GM18951 (cell line): ENCODE data around the gene HUWE1.
"Not testable (repeated sequence)": the region's sequence is repeated elsewhere in the genome, so short reads cannot be mapped to it uniquely, and the experiment has no call there.

Experiments
- POLR2A ChIP-seq: IDR thresholded peaks from 4 replicates; pipeline ENCODE4 v1.6.1; 2011; ENCODE audit warnings: mild to moderate bottlenecking; ENCODE audit not compliant: insufficient read length, insufficient read depth; ENCODE audit errors: extremely low read depth
- in situ Hi-C: fragments of 300-500 bp; cut with MboI; formaldehyde crosslinking; loops from one replicate; pipeline ENCODE4 v1.12.0; 2022; ENCODE audit warnings: low sequenced_read_pairs, mixed read lengths, inconsistent platforms; ENCODE audit not compliant: unreplicated experiment

The HUWE1 gene, protein sequence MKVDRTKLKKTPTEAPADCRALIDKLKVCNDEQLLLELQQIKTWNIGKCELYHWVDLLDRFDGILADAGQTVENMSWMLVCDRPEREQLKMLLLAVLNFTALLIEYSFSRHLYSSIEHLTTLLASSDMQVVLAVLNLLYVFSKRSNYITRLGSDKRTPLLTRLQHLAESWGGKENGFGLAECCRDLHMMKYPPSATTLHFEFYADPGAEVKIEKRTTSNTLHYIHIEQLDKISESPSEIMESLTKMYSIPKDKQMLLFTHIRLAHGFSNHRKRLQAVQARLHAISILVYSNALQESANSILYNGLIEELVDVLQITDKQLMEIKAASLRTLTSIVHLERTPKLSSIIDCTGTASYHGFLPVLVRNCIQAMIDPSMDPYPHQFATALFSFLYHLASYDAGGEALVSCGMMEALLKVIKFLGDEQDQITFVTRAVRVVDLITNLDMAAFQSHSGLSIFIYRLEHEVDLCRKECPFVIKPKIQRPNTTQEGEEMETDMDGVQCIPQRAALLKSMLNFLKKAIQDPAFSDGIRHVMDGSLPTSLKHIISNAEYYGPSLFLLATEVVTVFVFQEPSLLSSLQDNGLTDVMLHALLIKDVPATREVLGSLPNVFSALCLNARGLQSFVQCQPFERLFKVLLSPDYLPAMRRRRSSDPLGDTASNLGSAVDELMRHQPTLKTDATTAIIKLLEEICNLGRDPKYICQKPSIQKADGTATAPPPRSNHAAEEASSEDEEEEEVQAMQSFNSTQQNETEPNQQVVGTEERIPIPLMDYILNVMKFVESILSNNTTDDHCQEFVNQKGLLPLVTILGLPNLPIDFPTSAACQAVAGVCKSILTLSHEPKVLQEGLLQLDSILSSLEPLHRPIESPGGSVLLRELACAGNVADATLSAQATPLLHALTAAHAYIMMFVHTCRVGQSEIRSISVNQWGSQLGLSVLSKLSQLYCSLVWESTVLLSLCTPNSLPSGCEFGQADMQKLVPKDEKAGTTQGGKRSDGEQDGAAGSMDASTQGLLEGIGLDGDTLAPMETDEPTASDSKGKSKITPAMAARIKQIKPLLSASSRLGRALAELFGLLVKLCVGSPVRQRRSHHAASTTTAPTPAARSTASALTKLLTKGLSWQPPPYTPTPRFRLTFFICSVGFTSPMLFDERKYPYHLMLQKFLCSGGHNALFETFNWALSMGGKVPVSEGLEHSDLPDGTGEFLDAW (N-terminal part only)

DNA sequence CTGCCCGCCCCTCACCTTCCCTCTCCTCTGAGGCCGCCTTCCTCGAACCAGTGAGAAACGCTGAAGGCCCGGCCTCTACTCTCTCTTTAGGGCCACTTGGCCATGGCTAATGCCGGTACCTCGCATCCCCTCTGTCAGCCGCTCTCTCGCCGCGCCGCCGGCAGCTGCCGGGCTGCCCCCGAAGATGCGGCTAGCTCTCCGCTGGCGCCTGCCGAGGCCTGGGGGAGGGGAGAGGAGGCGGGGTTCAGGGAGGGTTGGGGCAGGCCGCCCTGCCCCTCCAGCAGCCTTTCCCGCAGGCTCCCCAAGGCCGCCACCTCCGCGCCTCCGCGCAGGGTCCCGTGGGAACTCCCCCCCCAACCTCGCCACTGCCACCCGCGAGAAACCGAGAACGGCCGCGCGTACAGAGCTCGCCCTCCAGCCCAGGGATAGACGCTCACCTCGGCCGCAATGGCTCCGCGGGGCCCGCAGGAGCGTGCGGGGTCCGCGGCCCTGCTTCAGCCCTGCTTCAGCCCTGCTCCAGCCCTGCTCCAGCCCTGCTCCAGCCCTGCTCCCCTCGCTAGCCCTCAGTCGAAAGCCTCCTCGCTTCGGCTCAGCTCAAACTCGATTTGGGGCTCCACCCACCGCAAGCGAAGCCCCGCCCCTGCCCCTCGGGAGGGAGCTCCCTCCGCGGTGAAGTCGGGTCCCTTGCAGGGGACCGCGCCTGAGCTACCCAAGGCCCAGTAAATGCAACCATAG, at the start of gene HUWE1:
HUWE1 (minus strand) TSS at position 569 of the 735 bp plus-strand sequence. CDS start 32,612 bp downstream, outside the sequence.
- peak; percentile 78 for TF ChIP-seq POLR2A
- in situ Hi-C loops = no loop called here

DNA sequence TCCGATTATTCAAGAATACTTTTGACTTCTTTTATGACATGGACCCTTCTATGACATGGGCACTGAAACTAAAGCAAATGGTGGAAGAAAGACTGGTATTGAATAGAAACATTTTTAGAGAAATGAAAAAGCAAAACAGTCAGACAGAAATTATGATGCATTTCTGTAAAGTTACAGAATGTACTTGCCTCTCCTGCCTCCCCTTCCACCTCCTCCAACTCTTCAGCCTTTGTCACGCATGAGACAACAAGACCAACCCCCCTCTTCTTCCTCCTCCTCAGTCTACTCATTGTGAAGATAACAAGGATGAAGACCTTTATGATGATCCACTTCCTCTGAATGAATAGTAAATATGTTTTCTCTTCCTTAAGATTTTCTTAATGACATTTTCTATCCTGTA, 46.3 kb upstream of the HUWE1 start:
- in situ Hi-C loops = no loop called here
- no peak for TF ChIP-seq POLR2A

DNA sequence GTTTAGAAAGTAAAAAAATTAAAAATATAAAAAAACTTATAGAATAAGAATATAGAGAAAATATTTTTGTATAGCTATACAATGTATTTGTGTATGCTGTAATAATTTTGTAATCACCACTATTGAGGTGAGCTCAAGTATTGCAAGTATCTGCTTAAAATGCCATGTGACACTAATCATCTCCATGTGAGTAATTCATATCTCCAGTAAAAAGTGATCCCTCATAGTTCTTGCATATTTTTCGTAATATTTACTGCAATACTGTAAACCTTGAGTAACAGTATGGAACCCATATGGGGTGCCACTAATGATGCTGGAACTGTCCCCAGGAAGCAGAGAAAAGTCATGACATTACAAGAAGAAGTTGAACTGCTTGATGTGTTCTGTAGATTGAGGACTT, 43.2 kb upstream of the HUWE1 start:
- in situ Hi-C loops = no loop called here

DNA sequence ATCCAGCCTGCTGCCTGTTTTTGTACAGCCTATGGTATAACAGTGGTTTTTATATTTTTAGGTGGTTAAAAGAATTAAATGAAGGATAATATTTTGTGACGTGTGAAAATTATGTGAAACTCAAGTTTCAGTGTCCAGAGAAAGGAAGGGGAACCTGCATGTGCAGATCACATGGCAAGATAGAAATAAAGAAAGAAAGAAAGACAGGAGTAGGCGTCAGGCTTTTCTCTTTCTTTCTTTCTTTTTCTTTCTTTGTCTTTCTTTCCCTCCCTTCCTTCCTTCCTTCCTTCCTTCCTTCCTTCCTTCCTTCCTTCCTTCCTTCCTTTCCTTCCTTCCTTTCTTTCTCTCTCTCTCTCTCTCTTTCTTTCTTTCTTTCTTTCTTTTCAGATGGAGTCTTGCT, 42.0 kb upstream of the HUWE1 start:
- in situ Hi-C loops = no loop called here

More for the DNA sequence above, 43.2 kb upstream of the HUWE1 start:
- TF ChIP-seq POLR2A = no peak

DNA sequence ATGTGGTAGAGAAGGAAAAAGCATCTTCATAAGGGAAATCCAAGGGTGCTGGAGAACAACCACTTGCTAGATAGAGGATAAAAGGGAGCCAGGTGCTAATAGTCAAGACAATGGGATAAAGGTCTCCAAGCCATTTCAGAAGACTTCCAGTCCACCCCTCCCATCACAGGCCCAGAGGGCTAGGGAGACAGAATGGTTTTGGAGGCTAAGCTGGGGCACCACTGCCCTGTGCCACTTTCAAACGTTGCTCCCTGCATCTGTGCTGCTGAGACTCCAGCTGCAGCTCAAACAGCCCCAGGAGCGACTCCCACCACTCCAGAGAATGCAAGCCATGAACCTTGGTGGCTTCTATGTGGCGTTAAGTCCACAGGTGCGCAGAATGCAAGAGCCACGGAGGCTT, 38.4 kb upstream of the HUWE1 start:
- TF ChIP-seq POLR2A = no peak
- in situ Hi-C loops = no loop called here

More for the DNA sequence above, 42.0 kb upstream of the HUWE1 start:
- TF ChIP-seq POLR2A = no peak

GRCh38 chrX:53723381-53723780, 36.9 kb upstream of the HUWE1 start:
- in situ Hi-C loops = no loop called here
- no peak for TF ChIP-seq POLR2A

GRCh38 chrX:53721610-53722009, 35.1 kb upstream of the HUWE1 start:
- in situ Hi-C loops = not testable (repeated sequence)

- in situ Hi-C loops = not testable (repeated sequence)
Measured at GRCh38 chrX:53719666-53720065, 33.1 kb upstream of the HUWE1 start.

GRCh38 chrX:53718073-53718472, 31.6 kb upstream of the HUWE1 start:
- TF ChIP-seq POLR2A = no peak
- in situ Hi-C loops = no loop called here

DNA sequence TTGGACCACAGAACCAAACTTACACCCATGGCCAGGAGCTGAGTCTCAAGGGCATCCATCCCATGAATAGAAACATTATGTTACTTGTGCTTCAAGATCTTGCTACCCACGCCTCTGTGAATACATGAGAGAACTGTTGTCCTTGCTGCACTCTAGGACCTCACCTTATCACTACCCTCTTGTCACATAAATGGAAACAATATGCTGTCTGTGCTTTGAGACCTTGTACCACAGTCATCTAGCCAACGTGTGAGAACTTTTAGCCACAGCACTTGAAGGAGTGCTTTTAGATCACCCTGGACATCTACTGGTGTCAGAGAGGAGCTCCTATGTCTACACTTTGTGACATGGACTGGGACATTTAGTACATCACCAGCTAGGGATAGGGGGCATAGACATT, 30.7 kb upstream of the HUWE1 start:
- TF ChIP-seq POLR2A = no peak
- in situ Hi-C loops = no loop called here

DNA sequence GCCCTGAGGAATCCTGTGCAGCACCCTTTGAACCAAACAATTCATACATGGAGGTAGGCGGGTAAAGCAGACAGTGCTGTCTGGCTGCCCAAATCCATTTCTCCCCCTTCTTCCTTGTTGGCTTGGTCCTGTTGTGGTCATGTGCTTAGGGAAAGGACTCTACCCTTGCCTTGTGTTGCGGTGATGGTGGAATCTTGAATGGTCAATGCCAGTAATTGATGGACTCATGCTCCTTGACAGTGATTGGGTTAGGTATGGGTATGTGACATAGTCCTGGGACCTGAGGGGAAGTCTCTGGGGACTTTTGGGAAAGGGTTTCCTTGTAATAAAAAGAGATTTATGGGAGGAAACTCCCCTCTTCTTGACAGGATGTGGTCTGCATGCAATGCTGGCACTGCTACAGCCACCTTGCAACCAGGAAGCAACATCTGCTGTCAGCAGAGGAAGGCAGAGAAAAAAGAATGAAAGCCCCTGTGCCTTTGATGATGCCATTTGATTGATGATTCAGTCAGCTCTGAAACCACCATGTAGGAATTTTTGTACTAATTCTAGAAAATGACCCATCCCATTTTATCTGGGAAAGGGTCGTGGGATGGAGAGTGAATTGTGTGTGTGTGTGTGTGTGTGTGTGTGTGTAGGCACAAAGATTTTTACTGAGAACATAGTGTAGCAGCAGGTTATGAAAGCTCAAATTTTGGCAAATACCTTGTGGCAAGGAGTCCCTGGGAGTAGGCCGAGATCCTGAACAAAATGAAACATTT, 30.0 kb upstream of the HUWE1 start:
- in situ Hi-C loops = no loop called here
- TF ChIP-seq POLR2A = no peak

GRCh38 chrX:53715346-53715924, 28.9 kb upstream of the HUWE1 start:
- TF ChIP-seq POLR2A = no peak
- in situ Hi-C loops = no loop called here
